NCI-H2081 treated with DMSO at 0.1 percent for 48 hours (cell line): ENCODE results near the gene CLSTN2.

Source experiments
- DNase-seq: peaks from one replicate; lab custom pipeline; 2025; lab: John Stamatoyannopoulos, UW

Gene CLSTN2

GRCh38 chr3:140501770-140502364 lies 566.9 kb downstream of the CLSTN2 start:
- no peak for DNase-seq

- DNase-seq: no peak
Measured at GRCh38 chr3:140505213-140505612, 570.2 kb downstream of the CLSTN2 start.

- DNase-seq: no peak
Measured at GRCh38 chr3:140505876-140506275, 570.9 kb downstream of the CLSTN2 start.

- no peak for DNase-seq
Measured at GRCh38 chr3:140508550-140508949, 573.6 kb downstream of the CLSTN2 start.

GRCh38 chr3:140509534-140509933 lies 574.5 kb downstream of the CLSTN2 start:
- DNase-seq: no peak

- DNase-seq: no peak
Measured at GRCh38 chr3:140510303-140510861, 575.4 kb downstream of the CLSTN2 start.

- no peak for DNase-seq
Measured at GRCh38 chr3:140521751-140522445, 586.9 kb downstream of the CLSTN2 start.

GRCh38 chr3:140522653-140523380 lies 587.8 kb downstream of the CLSTN2 start:
- no peak for DNase-seq

GRCh38 chr3:140523600-140523999 lies 588.6 kb downstream of the CLSTN2 start:
- DNase-seq: no peak

- no peak for DNase-seq
Measured at GRCh38 chr3:140527156-140527555, 592.2 kb downstream of the CLSTN2 start.

GRCh38 chr3:140529096-140529495 lies 594.1 kb downstream of the CLSTN2 start:
- DNase-seq: no peak

- no peak for DNase-seq
Measured at GRCh38 chr3:140529558-140529957, 594.6 kb downstream of the CLSTN2 start.

GRCh38 chr3:140530131-140530530 lies 595.1 kb downstream of the CLSTN2 start:
- DNase-seq: no peak

GRCh38 chr3:140530603-140531002 lies 595.6 kb downstream of the CLSTN2 start:
- DNase-seq: no peak

GRCh38 chr3:140532793-140533330 lies 597.9 kb downstream of the CLSTN2 start:
- no peak for DNase-seq

GRCh38 chr3:140536926-140537726 lies 602.1 kb downstream of the CLSTN2 start:
- DNase-seq: peak; percentile 47

- no peak for DNase-seq
Measured at GRCh38 chr3:140537727-140538082, 602.7 kb downstream of the CLSTN2 start.

- no peak for DNase-seq
Measured at GRCh38 chr3:140540262-140540661, 605.3 kb downstream of the CLSTN2 start.

GRCh38 chr3:140541975-140542653 lies 607.1 kb downstream of the CLSTN2 start:
- no peak for DNase-seq

- DNase-seq: no peak
Measured at GRCh38 chr3:140545197-140545596, 610.2 kb downstream of the CLSTN2 start.

- no peak for DNase-seq
Measured at GRCh38 chr3:140545756-140546155, 610.8 kb downstream of the CLSTN2 start.
